Endothelial cell of umbilical vein (primary cell): ENCODE results near the gene OTUD5. TPM values are rescaled to one million over a fixed set of nuclear protein-coding genes. Genes with fewer than 3 reads are reported as not detected.

Experiments
- BruUV-seq: library from RNA; stranded (reverse); fragments of 400-500 nt; replicated peaks from 2 replicates; lab custom pipeline; 2021; lab: Mats Ljungman, UMichigan
- CTCF ChIA-PET: fragments of 300-600, 350-600 bp; sonication (Branson Sonifier 250); formaldehyde crosslinking; loops from one replicate; lab custom pipeline; 2021; ENCODE audit warnings: antibody characterized with exemption, inconsistent platforms; lab: Charles Lee
- POLR2A ChIA-PET: fragments of 300-600, 350-600 bp; sonication (Branson Sonifier 250); formaldehyde crosslinking; loops from one replicate; lab custom pipeline; 2021; ENCODE audit warnings: antibody characterized with exemption, inconsistent platforms; lab: Charles Lee
- DNase-seq: peaks from one replicate; pipeline ENCODE4 v3.0.0-alpha.2; 2011; ENCODE audit warnings: low read depth, low spot score
- FAIRE-seq: peaks from 2 replicates; lab custom pipeline; 2011; peaks lifted over from hg19 to GRCh38; lab: Jason Lieb, UNC
- H2AFZ ChIP-seq: 2 replicates; pipeline ENCODE4 v1.6.0; 2012; ENCODE audit warnings: low read depth, low read length, control low read depth, inconsistent platforms
- H3K27ac ChIP-seq: 2 replicates; pipeline ENCODE4 v1.5.1; 2011; ENCODE audit warnings: low read depth, mild to moderate bottlenecking, control low read depth, low read length, moderate library complexity; ENCODE audit not compliant: insufficient read depth
- H3K27me3 ChIP-seq, 2 experiments: 2 replicates each; pipeline versions ENCODE4 v1.6.0 to v1.6.1; 2011; ENCODE audit warnings: low read length in 2 of 2, mixed read lengths in 1 of 2; ENCODE audit not compliant: control insufficient read depth in 2 of 2, insufficient read depth in 2 of 2
- H3K36me3 ChIP-seq, 2 experiments: 2 replicates in 1 of 2; 3 replicates in 1 of 2; pipeline ENCODE4 v1.5.1; 2011; ENCODE audit warnings: low read length in 2 of 2, mild to moderate bottlenecking in 1 of 2, moderate library complexity in 1 of 2; ENCODE audit not compliant: control insufficient read depth in 2 of 2, insufficient read depth in 2 of 2; ENCODE audit errors: extremely low read depth in 1 of 2
- H3K4me1 ChIP-seq: 3 replicates; pipeline ENCODE4 v1.5.1; 2011; ENCODE audit warnings: mild to moderate bottlenecking, low read length; ENCODE audit not compliant: control insufficient read depth, insufficient read depth; ENCODE audit errors: extremely low read depth
- H3K4me2 ChIP-seq: 2 replicates; pipeline ENCODE4 v1.6.1; 2011; ENCODE audit warnings: low read length, control low read depth, mixed read lengths; ENCODE audit not compliant: insufficient read depth
- H3K4me3 ChIP-seq, 3 experiments: fragments of 200-600 bp in 1 of 3; sonication (generic), shearing (Covaris generic) in 1 of 3; replicated peaks in 1 of 3; 2 replicates each; pipeline ENCODE4 v1.5.1; 2011 to 2016; ENCODE audit warnings: control low read depth in 3 of 3, low read length in 3 of 3, mild to moderate bottlenecking in 2 of 3, inconsistent platforms in 1 of 3, low read depth in 1 of 3, moderate library complexity in 1 of 3; ENCODE audit not compliant: insufficient read depth in 1 of 3
- H3K79me2 ChIP-seq: 2 replicates; pipeline ENCODE4 v1.6.0; 2012; ENCODE audit warnings: low read length, inconsistent platforms; ENCODE audit not compliant: control insufficient read depth, insufficient read depth
- H3K9ac ChIP-seq: replicated peaks from 2 replicates; pipeline ENCODE3; 2011; ENCODE audit warnings: low read length, control low read depth; ENCODE audit not compliant: insufficient read depth; ENCODE audit errors: extremely low read depth
- H3K9me1 ChIP-seq: replicated peaks from 3 replicates; pipeline ENCODE4 v1.6.0; 2011; ENCODE audit warnings: mild to moderate bottlenecking, low read length; ENCODE audit not compliant: control insufficient read depth, insufficient read depth; ENCODE audit errors: extremely low read depth
- H3K9me3 ChIP-seq: replicated peaks from 2 replicates; pipeline ENCODE4 v1.5.1; 2012; ENCODE audit warnings: low read length, inconsistent platforms; ENCODE audit not compliant: control insufficient read depth, insufficient read depth
- H4K20me1 ChIP-seq: replicated peaks from 2 replicates; pipeline ENCODE3; 2011; ENCODE audit warnings: mild to moderate bottlenecking, low read length; ENCODE audit not compliant: control insufficient read depth, insufficient read depth; ENCODE audit errors: extremely low read depth
- CTCF ChIP-seq, 2 donors: IDR thresholded peaks; 1 replicate in 1 of 2; 2 replicates in 1 of 2; pipeline ENCODE4 v1.5.1; 2011; ENCODE audit warnings: low read length in 2 of 2, mild to moderate bottlenecking in 2 of 2, moderate library complexity in 2 of 2, control low read depth in 1 of 2, inconsistent platforms in 1 of 2, low read depth in 1 of 2; ENCODE audit not compliant: insufficient read depth in 1 of 2; ENCODE audit errors: extremely low read depth in 1 of 2
- EZH2 ChIP-seq: IDR thresholded peaks from 2 replicates; pipeline ENCODE4 v1.6.1; 2012; ENCODE audit warnings: borderline replicate concordance, low read depth, mild to moderate bottlenecking, moderate library complexity, low read length, inconsistent platforms; ENCODE audit not compliant: severe bottlenecking
- FOS ChIP-seq: IDR thresholded peaks from 2 replicates; pipeline ENCODE4 v1.6.1; 2011; ENCODE audit warnings: mild to moderate bottlenecking, low read length, moderate library complexity, borderline replicate concordance; ENCODE audit not compliant: insufficient read depth
- GATA2 ChIP-seq: IDR thresholded peaks from 2 replicates; pipeline ENCODE4 v1.7.0; 2011; ENCODE audit warnings: low read depth, mild to moderate bottlenecking, moderate library complexity, mixed read lengths, low read length; ENCODE audit not compliant: insufficient read length, insufficient read depth
- JUN ChIP-seq: IDR thresholded peaks from 2 replicates; pipeline ENCODE4 v1.6.1; 2011; ENCODE audit warnings: borderline replicate concordance, low read depth; ENCODE audit not compliant: insufficient read length, insufficient read depth
- MAX ChIP-seq: IDR thresholded peaks from 2 replicates; pipeline ENCODE4 v1.6.1; 2011; ENCODE audit not compliant: insufficient read depth, insufficient read length
- MYC ChIP-seq: IDR thresholded peaks from one replicate; pipeline ENCODE4 v1.6.1; 2011; ENCODE audit warnings: mild to moderate bottlenecking, low read depth, low read length
- POLR2A ChIP-seq: IDR thresholded peaks from 2 replicates; pipeline ENCODE4 v1.6.1; 2012; ENCODE audit warnings: low read depth, mild to moderate bottlenecking, control low read depth, low read length
- POLR2AphosphoS5 ChIP-seq: IDR thresholded peaks from 2 replicates; pipeline ENCODE4 v1.6.1; 2012; ENCODE audit warnings: low read depth, mild to moderate bottlenecking, control low read depth, low read length, moderate library complexity; ENCODE audit not compliant: insufficient read depth
- dilution Hi-C: fragments of 300-500 bp; cut with MboI; formaldehyde crosslinking; loops from one replicate; pipeline ENCODE4 v1.15.0; 2019; ENCODE audit warnings: low sequenced_read_pairs; ENCODE audit not compliant: extremely low pct_ligation_motif_present
- intact Hi-C: fragments of 100-400 bp; cut with micrococcal nuclease; formaldehyde crosslinking; loops from one replicate; pipeline ENCODE4 v1.10.0; 2022
- polyA plus RNA-seq, 4 experiments: library from polyadenylated mRNA; depleted of rRNA in 3 of 4; stranded (reverse) in 3 of 4; unstranded in 1 of 4; fragments of >200 nt; gene quantifications; 2 replicates each; pipeline versions ENCODE4 v1.2.1 to v1.2.3, GENCODE V29; 2011 to 2012; ENCODE audit warnings: missing spikeins in 1 of 4
- total RNA-seq: library from RNA; stranded (reverse); gene quantifications from 2 replicates; pipeline ENCODE4 v1.2.3, GENCODE V29; 2021

The OTUD5 gene
- total and polyA plus RNA-seq, 2 donors (not counting 3 experiments of a cell fraction or from before 2014, with no cell fraction given): 44.3 to 44.6 TPM

GRCh38 chrX:49000636-49001035 lies 43.2 kb upstream of the OTUD5 start:
- no peak overlapping the region for H3K27ac ChIP-seq
- no peak overlapping the region for H3K4me3 ChIP-seq
- no peak for FAIRE-seq
- H3K9ac ChIP-seq: no peak overlapping the region
- no peaks in the 10 kb centered on the region for H3K9me3 ChIP-seq
- DNase-seq: no peak
- BruUV-seq: no TSS peak
- intact Hi-C loops (loop anchor here (1.0 kb wide), 1 partner anchor 43 kb away; the partner anchor contains the start of gene TFE3), dilution Hi-C loops (no loop called here)
- H3K79me2 ChIP-seq: peaks cover 8% of the 10 kb centered on the region
- ChIA-PET CTCF (no interaction called here), POLR2A (no interaction called here)
- TF ChIP-seq MAX (no peak), FOS (no peak), MYC (no peak), CTCF (IDR thresholded peaks at IDR 0.05; ENCODE audit: extremely low read depth in 1 of 2, insufficient read depth in 1 of 2, low read depth in 1 of 2, low read length in 2 of 2) (no peak), JUN (no peak), GATA2 (no peak), POLR2AphosphoS5 (no peak), POLR2A (no peak), EZH2 (no peak)
- H3K36me3 ChIP-seq: peaks cover 0 to 15% of the 10 kb centered on the region in 2 experiments
- H3K9me1 ChIP-seq: no peaks in the 10 kb centered on the region
- no peak overlapping the region for H3K4me2 ChIP-seq
- H3K4me1 ChIP-seq: peaks cover 3% of the 10 kb centered on the region
- no peak overlapping the region for H2AFZ ChIP-seq
- no peaks in the 10 kb centered on the region for H4K20me1 ChIP-seq
- H3K27me3 ChIP-seq: no peaks in the 10 kb centered on the region
